Measurements from ENCODE around the gene INAFM2.

- TF ChIP-seq POLR2A (IDR thresholded peaks at IDR 0.05; ENCODE audit: low read length) (no peak), CTCF (IDR thresholded peaks at IDR 0.05) (no peak), PHF8 (IDR thresholded peaks at IDR 0.05; ENCODE audit: borderline replicate concordance, low read depth) (no peak), NFE2L2 (conservative IDR thresholded peaks at IDR 0.05; ENCODE audit: low read length) (no peak), MYC (IDR thresholded peaks at IDR 0.05; ENCODE audit: borderline replicate concordance, low read length) (no peak), MAX (IDR thresholded peaks at IDR 0.05) (no peak), BHLHE40 (IDR thresholded peaks at IDR 0.05; ENCODE audit: low read depth, low read length) (no peak)
Measured at GRCh38 chr15:40281801-40282146, 41.7 kb upstream of the INAFM2 start.
